Measurements from ENCODE around the gene SLC31A1. TPM values are rescaled to one million over a fixed set of nuclear protein-coding genes. Genes with fewer than 3 reads are reported as not detected.
"Not testable (repeated sequence)": the region's sequence is repeated elsewhere in the genome, so short reads cannot be mapped to it uniquely, and the experiment has no call there.

Gene SLC31A1
- polyA plus RNA-seq, 12 donors, result 7.3 to 15.7 (median 11.1) TPM; not detected in 1

DNA sequence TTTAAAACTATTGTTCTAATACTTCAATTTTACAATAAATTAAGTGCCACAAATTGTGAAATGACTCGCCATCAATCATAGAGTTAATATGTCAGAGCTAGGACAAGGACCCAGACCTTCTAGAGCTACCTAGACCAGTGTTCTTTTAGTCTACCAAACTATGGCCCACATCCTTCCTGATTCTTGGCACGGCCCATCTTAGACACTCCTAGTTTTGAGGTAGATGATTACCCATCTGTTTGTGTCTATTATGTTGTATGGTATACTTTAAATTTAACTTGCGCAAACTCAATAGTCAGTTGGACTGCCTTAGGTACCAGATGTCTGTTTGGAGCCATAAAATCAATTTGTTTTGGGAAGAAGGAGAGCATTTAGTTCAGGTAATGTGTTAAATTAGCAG lies 36.5 kb downstream of the SLC31A1 start:
- DNase-seq, result no peak

DNA sequence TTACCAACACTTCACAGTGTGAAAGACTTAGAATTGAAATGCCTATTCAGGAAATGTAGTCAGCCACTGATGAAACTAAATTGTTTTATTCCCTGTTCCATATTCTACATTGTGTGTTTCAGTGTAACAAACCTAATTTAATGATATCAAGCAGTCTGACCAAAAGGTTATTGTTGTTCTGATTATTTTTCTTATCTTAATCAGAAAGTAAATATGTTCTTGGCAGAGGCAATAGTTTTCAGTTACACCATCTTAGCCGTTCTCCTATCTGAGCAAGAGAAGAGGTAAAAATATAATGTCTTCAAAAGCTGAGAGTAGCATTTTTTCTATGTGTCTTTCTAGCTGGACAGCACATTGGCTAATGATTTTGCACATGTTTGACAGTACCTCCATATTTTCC lies 36.9 kb downstream of the SLC31A1 start:
- DNase-seq, result no peak

DNA sequence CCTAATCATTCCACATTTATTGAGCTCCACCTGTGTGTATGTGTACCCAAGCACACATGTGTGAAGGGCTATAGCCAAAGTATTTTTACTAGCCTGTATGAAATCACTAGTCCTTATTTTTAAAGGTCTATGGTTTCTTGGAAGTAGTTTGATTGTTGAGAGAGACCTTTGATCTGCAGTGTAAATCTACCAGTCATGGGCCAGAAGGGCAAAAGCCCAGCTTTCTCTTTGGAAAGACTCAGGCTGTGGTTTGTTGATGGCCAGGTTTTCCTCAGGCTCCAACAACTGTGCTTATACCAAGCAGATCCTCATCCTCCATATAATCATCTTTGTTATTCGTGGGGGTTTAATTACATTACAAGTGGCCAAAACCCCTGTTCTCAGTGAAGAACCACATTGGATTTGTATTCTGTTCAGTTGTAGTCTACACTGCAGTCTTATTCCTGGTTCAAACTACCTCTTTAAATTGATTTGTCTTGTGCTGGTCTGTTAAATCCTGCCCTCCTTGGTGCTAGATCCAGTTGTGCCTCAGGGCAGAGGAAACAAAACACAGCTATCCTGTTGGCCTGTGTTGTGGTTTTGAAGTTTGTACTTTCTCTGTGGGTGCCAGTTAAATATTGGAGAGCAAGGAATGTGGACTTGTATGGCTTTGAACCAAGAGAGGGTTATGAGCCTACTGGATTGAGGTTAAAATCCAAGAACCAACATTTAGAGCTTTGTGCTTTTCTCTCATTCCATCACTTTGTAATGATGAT lies 40.8 kb downstream of the SLC31A1 start:
- DNase-seq, result no peak

DNA sequence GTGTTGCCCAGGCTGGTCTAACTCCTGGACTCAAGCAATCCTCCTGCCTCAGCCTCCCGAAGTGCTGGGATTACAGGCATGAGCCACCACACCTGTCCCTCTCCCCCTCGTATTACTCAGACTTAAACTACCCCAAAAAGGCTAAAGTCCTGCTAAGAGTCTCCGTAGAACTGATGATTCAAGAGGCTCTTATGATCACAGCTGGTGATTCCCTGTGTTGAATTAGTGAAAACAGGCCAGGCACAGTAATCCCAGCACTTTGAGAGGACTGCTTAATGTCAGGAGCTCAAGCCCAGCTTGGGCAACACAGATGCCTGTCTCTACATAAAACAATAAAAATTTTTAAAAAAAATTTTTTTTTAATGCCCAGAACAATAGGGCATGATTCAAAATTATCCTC lies 44.8 kb downstream of the SLC31A1 start:
- no peak for DNase-seq

DNA sequence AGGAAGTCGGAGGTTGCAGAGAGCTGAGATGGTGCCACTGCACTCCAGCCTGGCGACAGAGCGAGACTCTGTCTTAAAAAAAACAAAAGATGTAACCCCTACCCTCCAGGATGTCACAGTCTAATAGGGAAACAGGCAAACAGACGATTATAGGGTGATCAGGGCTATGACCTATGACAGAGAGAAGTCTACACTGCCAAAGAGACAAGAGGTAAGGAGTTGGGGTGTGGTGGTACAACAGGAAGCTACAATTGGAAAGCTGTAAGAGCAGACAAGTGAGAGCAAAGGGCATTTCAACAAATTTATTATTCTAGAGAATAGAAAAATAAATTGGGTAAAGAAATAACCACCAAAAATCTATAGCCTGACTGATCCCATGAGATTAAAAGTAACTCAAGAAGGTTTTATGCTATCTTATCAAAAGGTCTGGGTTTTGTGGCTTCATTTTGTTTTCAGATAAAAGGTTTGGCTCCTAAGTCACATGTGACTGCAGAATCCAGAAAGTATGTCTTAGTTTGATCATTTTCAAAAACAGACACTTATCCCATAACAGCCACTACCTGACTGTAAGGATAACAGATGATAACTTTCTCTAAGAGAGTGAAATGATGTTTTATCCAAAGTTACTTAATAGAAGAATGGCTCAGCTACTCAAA lies 46.7 kb downstream of the SLC31A1 start:
- DNase-seq, result no peak

DNA sequence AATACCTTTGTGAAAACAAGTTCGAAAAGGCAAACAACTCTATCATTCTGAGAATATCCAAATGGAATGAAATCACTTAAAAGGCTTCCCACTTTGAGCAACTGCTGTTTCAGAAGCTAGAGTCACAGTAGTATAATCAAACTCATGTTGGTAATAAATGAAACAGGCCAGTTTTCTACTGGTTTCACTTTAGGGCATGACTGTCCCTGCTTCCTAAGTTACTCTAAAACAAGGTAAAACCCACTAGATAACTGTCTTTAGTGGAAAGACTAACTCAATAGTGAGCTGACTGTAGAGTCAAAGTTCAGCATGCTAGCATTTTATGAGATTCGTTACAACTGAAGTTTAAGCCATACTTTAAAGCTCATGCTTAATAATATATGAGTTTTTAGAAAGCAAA lies 48.0 kb downstream of the SLC31A1 start:
- DNase-seq, result no peak

DNA sequence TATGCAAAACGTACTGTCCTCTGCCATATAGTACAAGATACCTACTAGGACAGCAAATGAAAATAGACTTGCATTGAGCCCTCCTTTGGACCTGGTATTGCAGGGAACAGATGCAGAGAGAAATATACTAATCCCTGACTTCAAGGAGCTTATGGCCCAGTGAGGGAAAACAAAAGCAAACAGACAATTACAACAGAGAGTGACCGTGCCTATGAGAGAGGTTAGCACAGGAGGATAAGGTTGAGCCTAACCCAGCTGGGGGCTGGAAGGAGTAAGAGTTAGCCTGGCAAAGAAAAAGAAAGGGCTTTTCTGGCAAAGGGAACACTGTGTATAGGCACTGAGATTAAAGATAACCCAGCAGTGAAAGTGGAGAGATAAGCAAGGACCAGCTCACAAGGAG lies 48.5 kb downstream of the SLC31A1 start:
- DNase-seq, result no peak

DNA sequence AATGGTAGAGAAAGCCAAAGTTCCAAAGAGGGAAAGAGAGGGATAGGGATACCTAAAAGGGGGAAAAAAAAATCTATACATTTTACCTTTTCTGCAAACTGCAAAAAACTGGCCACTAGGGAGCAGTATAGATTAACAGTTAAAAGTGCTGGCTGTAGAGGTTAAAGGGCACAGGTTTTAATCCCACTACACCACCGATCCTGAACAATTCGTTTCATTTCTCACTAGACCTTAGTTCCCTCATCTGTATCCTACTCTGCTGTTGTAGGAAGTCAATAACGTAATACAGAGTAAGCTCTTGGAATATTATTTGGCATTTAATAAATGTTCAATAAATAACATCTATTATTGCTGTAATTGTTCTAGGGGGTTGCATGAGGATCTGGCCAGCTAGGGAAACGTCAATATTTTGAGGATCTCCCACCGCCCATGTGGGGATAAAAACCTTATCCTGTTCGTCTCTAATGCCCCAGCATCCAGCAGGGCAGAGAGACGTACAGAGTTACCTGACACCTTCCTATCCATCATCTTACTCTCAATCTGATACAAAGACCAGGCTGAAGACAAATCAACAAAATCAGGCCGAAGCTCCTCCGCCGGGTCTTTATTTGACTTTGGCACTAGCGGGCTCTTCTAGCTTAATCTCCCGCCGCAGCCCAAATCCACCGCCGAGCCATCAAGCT lies 53.3 kb downstream of the SLC31A1 start:
- DNase-seq, result peak; percentile 54

DNA sequence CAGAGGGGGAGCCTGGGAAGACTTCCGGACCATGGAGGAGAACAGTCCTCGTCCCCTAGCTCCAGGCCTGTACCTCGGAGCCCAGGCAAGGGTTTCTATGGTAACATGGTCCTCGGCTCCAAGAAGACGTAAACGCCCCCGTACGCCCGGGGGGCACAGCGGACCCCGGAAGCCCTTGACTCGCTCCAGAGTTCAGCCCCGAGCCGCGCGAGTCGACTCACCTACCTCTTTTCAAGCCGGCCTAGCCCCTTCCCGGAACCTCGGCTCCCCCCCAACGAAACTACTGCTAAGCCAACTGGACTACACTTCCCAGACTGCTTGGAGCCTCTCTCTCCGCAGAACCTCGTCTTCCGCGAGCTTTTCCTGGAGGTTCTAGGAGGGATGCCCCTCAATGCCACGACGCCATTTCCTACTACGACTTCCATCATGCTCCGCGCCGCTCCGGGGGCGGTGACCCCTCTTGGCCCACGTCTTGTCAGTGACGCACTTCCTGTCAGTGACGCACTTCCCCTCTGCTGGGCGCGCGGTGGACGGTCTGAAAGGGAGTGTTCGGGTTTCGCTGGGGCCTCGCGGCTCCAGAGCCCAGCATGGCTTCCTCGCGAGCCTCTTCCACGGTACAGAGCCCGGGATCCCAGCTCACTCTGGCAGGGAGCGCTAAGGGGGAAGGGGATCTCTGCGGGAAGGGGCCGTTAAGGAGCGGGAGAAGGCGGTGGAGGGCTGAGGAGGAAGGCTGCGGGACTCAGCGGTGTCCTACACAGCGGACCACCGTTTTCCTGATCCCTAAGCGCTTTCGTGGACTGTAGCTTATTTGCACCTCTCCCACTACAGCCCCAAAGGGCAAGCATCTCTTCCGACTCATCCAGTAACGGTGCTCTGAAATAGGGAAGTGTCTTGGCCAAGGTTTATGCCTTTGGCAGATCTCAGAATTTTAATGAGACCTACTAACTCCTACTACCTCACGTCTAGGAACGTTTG lies 54.1 kb downstream of the SLC31A1 start, which contains the start of the genes CDC26 and PRPF4:
Gene CDC26, minus strand, starts transcription at position 416 of the 975 bp plus-strand sequence. CDS start 3,065 bp downstream, outside the sequence.
Gene PRPF4, plus strand, starts transcription at position 502 of the 975 bp plus-strand sequence. Its CDS starts 86 bp downstream, at position 588.
- DNase-seq, result peak; percentile 98

DNA sequence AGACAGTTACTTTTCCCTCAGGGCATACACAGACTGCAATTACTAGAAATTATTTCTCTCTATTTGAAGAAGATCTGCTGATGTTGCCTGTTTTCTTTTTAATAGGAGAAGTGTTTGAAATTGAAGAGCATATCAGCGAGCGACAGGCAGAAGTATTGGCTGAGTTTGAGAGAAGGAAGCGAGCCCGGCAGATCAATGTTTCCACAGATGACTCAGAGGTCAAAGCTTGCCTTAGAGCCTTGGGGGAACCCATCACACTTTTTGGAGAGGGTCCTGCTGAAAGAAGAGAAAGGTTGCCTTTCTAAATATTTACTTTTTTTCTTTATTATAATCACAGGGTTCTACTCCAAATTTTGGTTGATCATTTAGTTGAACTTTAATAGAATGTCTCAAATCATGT lies 57.5 kb downstream of the SLC31A1 start:
- no peak for DNase-seq

DNA sequence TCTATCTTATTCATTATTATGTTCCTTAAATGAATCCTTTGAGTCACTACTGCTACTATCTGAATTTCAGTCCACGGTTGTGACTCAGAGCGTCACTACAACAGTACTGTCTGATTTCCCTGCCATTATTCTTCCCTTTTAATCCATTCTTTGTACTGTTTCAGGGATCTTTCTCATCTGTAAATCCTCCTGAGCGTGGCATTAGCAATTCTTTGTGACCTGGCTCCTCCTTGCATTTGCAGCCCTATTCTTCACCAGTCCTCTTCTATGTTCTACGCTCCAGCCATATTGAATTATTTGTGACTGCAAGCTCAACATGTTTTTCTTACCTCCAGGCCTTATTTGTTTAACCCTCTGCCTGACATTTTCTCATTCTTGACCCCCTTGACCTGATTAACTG lies 60.0 kb downstream of the SLC31A1 start:
- DNase-seq, result no peak

DNA sequence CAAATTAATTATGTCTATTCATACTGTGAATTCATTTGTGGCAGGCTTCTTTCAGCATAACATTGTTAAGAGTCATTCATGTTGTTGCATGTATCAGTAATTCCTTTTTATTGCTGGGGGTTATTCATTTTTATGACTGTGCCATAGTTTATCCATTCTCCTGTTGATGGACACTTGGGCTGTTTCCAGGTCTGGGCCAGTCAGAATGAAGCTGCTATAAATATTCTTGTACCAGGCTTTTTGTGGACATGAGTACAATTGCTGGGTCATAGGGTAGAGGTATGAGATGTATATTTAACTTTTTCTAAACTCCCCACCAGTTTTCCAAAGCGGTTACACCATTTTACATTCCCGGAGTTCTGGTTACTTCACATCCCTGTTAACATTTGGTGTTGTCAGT lies 67.7 kb downstream of the SLC31A1 start:
- DNase-seq, result no peak

DNA sequence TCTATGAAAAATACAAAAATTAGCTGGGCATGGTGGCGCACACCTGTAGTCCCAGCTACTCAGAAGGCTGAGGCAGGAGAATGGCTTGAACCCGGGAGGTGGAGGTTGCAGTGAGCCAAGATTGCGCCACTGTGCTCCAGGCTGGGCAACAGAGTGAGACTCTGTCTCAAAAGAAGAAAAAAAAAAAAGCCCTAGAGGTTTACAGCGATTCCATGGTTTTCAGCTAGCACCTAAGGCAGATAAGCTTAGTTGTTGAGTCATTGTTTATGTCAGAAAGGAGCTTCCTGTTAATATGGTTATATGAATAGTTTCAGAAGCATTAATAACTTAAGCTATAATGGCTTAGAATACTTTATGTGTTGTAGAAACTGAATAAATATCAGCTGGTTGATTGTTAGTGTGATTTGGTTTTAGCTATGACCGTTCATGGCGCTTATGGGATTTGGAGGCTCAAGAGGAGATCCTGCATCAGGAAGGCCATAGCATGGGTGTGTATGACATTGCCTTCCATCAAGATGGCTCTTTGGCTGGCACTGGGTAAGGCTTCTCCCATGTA lies 68.8 kb downstream of the SLC31A1 start:
- DNase-seq, result no peak

DNA sequence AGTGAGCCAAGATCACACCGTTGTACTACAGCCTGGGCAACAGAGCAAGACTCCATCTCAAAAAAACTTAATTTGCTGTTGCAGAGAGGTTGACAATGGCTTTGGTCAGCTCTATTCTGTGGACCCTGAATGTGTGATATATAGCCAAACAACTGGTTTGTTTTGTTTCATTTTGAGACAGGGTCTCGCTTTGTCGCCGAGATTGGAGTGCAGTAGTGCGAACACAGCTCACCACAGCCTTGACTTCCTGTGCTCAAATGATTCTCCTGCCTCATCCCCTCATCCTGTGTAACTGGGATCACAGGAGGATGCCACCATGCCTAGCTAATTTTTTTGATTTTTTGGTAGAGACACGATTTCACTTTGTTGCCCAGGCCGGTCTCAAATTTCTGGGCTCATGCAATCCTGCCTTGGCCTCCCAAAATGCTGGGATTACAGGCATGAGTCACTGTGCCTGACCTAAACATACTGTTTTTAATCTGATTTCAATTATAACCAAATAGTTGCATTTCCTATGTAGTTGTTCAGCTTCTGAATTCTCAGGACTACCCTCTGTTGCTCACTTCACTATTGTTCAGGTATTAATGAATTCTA lies 72.0 kb downstream of the SLC31A1 start:
- DNase-seq, result no peak

DNA sequence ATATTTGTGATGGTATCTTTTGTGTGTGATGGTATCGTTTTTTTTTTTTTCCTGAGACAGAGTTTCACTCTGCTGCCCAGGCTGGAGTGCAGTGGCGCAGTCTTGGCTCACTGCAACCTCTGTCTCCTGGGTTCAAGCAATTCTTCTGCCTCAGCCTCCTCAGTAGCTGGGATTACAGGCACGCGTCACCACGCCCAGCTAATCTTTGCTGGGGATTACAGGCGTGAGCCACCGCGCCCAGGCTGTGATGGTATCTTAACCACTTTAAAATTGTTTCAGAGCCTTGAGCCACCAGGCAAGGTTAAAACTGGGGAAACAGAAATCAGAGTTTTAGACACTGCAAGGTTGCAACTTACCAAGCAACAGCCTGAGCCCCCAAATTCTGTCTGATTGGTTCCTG lies 74.9 kb downstream of the SLC31A1 start:
- not testable (repeated sequence) for DNase-seq

DNA sequence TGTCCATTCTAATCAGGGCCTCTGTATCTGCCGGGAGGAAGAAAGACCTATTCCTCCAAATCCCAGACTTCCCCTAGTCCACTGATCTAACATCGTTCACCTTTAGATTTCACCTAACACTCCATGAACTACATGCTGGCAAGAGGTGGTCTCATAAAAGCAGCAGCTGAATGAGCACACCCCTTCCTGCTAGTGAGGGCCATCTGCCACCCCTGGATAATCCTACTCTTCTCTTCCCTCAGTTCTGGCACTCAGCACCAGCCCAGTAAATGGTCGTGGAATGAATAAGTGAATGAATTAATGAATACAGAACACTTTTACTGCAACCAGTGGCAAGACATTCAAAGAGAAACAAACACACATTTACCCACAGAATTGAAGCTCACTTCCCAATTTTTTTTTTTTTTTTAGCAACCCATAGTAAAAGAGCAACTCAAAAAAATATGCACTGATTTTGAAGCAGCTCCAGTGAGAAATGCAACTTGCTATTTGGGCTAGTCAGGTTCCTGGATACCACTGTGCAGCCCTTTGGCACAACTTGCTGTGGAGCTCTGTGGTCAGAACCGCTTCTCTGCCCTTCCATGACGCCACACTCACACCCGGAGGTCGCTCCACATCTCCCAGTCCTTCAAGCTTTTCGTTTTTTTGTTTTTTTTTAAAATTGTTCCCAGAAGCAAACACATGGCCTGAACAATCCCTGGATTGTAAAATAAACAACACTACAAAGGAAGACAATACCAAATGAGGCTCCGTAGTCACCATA lies 75.6 kb downstream of the SLC31A1 start:
- DNase-seq, result no peak

DNA sequence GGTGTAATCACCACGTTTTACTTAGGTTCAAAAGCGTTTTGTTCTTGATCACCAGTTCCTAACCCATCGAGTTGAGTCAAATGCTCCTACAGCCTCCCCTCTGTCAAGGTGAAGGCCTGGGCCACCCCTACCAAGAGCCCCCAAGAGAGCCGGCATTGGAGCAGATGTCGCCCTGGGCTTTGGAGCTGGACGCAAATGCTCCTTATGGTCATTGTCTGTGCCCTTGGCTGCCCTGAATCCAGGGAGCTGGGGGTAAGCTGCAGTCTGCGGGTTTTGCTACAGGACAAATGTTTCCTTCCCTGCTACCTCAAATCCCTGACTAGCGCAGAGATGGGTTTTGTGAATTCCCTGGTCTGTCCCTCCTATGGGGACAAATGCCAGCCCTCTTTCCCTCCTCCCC lies 77.0 kb downstream of the SLC31A1 start:
- DNase-seq, result no peak

DNA sequence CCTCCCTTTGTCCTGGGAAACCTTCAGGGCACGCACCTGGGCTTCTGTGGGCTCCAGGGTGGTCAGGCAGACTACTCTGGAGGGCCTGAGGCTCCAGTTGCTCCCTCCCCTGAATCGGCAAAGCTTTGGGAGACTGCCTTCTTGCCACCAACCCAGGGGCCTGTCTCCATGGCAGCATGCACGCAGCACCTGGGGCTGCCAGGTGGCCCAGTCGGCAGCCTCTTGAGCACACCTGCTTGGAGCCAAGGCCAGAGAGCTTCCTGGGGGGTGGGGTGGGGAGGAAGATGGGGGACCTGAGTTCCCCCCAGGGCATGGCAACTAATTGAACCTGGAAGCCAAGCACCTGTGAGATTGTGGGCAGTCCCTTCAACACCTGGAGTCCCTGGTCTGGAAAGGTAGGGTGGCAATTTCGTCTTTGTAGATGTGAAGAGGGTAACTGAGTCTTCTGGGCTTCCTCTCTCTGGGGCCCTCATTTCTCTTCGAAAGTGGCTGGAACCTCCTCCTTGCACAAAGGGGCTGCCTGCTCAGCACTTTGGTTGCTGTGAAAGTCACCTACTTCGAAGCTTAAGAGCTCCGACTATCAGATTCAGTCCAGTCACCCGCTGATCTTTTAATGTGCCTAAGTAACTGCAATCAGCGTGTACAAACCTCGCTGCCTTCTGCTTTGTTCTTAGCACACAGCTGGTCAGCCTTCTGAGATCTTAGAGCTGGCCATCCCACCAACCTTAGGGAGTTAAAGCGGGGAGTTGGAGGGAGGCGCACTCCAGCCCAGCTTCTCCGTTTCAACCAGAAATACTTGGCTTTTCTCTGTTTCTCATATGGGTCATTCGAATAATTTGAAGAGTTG lies 77.8 kb downstream of the SLC31A1 start:
- DNase-seq, result no peak

DNA sequence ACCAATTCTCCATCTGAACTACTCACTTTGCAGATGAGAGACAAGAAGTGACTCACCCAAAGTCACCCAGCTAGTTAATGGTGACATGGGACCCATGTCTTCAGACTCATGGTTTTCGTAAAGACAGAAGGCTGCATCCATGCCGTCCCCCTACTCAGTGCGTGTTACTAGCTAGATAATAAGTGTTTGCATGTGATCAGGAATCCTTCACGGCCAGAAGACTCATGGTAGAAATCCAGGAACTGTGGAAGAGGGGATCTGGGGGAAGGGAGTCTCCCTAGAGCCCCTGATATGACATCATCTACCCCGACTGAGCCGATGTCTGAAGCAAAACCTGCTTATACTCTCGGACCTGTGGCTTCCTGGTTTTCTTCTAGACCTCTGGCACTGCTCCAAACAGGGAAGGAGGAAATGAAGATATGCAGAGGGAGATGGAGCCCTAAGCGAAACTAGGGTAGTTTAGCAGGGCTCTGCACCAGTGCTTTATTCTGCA lies 78.5 kb downstream of the SLC31A1 start:
- peak; percentile 31 for DNase-seq
